GM21447 (cell line): ENCODE measurements around the gene SHKBP1.

ENCODE experiments used
- ATAC-seq: cut with Tn5 transposase; IDR thresholded peaks from one replicate; pipeline ENCODE4 v1.9.1; 2021; ENCODE audit not compliant: unreplicated experiment

SHKBP1 gene

DNA sequence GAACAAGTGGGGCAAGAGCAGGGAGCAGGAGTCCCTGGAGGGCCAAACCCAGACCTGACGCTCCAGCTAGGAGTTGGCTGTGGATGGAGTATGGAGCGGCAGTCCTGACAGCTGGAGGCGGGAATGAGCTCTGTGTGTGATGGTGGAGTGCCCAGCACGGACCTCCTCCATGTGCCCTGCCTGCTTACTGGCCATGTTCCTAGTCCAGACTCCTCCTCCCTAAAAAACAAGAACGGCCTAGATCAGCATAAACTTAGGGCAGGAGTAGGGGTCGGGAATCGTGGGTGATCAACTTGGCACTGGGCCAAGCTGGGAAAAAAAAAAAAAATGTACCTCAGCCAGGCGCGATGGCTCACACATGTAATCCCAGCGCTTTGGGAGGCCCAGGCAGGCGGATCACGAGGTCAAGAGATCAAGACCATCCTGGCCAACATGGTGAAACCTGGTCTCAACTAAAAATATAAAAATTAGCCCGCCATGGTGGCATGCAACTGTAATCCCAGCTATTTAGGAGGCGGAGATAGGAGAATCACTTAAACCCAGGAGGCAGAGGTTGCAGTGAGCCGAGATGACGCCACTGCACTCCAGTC is 54.0 kb downstream of the SHKBP1 start:
- ATAC-seq, result no peak

DNA sequence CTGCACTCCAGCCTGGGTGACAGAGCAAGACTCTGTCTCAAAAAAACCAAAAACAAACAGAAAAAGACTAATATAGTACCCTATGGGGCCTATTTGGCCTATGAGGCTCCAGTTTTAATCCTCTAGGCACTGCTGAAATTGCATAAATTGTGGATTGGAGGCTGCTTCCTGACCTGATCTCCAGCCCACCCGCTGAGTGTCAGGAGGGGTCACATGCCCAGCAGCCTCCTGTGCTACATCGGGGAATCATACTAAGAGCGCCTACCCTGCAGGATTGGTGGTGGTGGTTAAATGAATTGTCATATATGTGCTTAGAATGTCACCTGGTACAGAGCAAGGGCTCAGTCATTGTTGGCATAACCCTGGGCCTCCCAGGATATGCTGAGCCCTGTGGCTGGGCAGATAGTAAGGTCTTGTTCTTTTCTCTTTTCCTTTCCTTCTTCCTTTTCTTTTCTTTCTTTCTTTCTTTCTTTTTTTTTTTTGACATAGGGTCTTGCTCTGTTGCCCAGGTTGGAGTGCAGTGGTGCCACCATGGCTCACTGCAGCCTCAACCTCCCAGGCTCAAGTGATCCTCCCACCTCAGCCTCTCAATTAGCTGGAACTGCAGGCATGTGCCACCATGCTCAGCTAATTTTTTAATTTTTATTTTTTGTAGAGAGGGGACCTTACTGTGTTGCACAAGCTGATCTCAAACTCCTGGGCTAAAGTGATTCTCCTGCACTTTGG is 55.8 kb downstream of the SHKBP1 start:
- ATAC-seq, result no peak

DNA sequence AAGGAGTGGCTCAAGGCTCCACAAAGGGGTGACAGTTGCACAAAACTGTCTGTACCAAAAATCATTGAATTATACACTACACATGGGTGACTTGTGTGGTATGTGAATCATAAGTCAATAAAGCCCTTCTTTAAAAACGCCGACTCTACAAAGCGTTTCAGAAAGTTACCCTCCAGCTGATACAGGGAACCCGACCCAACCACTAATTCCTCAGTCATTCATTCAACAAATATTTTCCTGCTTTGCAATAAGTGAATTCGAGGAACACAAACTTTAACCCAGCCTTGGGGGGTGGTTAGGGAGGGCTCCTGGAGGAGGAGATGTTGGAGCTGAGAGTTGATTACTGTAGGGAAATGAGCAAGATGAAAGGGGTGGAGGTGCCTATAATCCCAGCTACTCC is 56.5 kb downstream of the SHKBP1 start:
- no peak for ATAC-seq

DNA sequence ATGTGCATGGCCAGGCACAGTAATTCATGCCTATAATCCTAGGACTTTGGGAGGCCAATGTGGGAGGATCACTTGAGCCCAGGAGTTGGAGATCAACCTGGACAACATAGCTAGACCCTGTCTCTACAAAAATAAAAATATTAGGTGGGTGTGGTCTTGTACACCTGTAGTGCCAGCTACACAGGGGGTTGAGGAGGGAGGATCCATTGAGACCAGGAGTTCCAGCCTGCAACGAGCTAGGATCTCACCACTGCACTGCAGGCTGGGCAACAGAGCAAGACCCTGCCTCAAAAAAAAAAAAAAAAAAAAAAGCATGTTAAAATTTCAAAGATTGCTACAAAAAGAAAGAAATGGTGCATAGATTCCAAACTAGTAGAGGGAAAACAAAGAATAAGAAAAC is 61.7 kb downstream of the SHKBP1 start:
- ATAC-seq, result no peak

DNA sequence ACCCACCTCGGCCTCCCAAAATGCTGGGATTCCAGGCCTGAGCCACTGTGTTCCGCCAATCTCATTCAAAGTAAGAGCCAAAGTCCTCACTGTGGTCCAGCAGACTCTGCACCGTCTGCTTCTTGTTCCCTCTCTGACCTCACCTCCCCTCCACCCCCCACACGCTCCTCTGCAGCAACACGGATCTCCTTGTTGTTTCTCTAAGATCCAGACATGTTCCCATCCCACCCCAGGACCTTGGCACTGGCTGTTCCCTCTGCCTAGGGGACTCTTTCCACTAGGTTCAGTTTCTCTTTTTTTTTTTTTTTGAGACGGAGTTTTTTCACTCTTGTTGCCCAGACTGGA is 62.9 kb downstream of the SHKBP1 start:
- no peak for ATAC-seq

DNA sequence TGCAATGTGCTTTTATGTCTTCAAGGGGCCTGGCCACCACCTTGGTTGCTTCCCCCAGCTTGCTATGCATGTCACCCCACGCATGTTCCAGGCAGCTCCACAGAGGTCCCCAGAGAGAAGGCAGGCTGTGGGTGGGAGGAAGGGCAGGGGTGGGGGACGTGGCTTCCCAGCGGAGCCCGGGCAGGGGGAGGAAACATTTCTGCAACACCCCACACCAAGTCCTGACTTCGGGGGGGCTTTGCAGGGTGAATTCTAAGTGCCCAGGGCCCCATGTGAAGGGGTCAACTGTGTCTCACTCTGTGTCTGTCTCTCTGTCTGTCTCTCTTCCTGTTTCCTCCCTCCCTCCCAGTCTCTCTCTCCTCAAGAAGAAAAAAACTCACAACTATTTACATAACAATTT is 64.1 kb downstream of the SHKBP1 start:
- no peak for ATAC-seq
